G401.6 (cell line): ENCODE results near the gene CDC16.
"Not testable (repeated sequence)": the region's sequence is repeated elsewhere in the genome, so short reads cannot be mapped to it uniquely, and the experiment has no call there.

ENCODE experiments used
- FAIRE-seq: peaks from 2 replicates; lab custom pipeline; 2012; peaks lifted over from hg19 to GRCh38; lab: Jason Lieb, UNC

The CDC16 gene

DNA sequence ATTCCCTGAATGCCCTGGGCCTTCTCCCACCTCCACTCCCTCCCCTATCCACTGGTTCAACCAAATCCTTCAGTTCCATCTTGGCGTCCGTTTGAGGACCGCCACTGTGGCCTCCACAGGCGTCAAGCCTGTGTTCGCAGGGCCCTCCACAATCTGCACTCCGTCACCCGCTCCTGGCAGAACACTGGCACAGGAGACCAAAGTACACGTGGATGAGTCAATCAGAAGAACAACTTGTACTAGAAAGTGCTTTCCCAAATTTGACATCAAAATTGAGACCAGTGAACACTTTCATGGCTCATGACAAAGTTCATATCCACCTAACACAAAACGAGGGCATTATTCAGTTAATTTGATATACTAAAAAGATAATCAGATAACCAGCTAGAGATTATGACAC, 6.5 kb upstream of the CDC16 start:
- no peak for FAIRE-seq

DNA sequence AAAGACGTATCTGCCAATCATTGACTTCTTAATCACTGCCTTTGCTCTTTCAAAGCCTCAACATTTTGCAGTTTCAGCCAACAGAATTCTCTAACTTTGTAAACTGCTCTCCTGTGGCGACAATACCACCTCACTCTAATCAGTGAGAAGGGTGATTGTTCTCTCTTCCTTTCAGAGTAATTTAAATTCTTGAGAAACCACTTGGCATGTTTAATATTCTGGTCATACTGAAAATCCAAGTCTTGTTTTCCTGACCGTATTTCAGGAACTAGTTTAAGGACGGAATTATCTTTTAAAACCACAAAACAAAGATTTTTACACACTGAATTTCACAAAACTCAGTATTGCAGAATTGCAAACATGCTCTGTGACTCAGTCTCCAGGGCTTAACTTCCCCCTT, 5.2 kb upstream of the CDC16 start:
- FAIRE-seq: no peak

DNA sequence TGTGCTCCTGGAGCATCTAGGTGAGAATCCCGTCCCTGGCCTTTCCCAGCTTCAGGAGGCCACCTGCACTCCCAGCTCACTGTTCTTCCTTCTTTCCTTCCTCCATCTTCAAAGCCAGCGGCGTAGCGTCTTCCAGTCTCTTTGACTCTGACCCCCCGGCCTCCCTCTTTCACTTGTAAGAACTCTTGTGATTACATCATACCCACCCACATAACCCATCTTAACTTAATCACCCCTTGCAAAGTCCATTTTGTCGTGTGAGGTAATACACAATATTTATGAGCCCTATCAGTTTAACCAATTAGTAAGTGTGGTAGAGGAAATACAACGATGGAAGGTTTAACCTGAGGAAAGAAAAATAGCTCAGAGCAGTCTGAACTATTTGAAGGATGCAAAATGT, 4.6 kb upstream of the CDC16 start:
- FAIRE-seq: no peak

DNA sequence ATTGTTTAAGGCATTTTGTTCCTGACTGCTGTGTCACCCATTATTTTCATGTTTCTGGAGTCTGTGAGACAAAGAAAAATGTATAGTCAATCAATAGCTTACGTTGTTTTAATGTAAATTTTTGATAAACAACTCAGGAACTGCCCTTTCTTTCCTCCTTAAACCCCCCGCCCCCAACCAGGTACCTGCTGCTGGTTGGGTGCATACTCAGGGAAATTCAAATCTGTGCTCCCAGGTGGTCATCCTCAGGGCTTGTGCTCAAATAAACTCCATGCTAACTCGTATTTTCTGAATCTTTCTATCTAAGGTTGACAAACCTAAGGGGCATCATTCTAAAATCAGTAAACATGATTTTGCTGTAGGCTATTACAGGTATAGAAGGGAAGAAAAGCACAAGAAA, 4.1 kb upstream of the CDC16 start:
- FAIRE-seq: no peak

DNA sequence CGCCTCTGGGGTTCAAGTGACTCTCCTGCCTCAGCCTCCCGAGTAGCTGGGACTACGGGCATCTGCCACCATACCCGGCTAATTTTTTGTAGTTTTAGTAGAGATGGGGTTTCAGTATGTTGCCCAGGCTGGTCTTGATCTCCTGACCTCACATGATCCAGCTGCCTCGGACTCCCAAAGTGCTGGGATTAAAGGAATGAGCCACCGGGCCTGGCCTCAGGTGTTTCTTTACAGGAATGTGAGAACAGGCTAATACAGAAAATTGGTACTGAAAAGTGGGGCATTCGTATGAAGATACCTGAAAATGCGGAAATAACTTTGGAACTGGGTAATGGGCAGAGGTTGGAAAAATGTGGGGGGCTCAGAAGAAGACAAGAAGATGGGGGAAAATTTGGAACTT, 2.8 kb upstream of the CDC16 start:
- FAIRE-seq: no peak

DNA sequence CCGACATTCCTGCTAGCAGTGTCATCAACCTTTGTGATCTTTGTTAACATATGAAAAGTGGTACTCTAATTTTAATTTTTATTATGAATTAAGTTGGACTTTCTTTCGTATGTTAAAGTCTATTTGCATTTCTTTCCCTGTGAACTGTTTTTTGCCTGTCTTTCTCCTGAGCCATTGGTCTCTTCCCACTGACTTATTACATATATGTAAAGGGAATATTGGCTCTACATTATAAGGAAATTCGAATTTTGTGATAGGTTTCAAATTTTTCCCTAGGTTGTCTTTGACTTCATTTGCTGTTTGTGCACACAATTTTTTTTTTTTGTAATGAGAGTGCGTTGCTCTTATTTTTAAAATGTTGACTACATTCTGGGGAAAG, 442 bp upstream of the CDC16 start:
- no peak for FAIRE-seq

DNA sequence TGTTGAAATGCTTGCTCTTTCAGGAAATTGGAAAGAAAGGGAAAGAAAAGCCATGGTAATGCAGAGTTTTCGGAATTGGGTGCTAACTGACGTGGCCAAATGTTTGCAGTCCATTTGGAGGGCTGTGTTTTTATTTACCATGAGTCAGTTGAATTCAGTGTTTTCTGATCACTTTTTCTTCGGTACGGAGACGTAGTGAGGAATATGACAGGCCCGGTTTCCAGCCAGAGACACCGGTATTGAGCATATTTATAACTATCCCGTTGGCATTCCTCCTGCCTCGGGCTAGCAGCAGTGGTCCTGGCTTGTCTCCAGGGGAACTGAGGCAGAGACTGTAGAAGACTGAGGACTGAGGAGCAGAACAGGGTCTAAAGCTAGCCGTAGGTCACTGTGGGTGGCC, 1.0 kb downstream of the CDC16 start:
- FAIRE-seq: no peak

DNA sequence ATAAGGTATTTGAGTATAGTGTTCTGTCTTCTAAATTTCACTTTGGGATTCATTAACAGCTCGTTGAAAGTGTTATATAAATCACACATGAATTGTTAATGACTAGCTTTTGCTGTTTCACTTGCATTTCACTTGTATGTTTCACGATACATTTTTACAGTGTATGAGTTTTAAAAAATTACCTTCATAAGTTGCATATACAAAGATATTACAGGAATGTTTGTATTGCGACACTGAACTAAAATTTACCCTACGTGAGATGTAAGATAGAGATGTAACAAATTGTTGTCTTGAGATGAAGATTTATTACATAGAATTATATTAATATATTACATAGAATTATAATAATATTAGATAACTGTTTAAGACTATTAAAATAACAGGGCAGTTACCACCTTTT, 1.5 kb downstream of the CDC16 start:
- FAIRE-seq: no peak

DNA sequence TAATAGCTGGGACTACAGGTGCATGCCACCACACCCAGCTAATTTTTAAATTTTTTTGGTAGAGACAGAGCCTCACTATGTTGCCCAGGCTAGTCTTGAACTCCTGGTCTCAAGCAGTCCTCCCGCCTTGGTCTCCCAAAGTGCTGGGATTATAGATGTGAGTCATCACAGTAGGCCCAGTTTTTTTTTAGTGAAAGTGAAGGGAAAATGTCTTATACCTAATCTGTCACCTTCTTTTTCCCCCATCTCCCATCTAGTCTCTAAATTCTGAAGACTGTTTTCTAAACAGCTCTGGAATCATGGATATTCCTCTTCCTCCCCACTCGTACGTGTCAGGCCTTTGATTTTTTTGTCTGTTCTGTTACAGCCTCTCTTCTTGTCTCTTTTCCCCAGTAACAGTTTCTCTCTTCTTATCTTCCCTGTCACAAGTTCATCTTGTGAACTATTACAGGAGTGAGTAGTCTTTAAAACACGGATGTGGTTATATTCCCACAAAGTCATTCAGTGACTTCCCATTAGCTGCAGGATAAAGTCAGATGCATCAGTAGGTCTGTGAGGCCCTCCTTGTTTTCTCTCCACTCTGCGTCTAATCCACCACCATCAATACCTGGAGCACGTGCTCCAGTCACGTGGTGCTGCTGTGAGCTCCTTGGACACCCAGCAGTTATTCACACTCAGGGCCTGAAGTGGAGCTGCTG, 2.9 kb downstream of the CDC16 start:
- no peak for FAIRE-seq

DNA sequence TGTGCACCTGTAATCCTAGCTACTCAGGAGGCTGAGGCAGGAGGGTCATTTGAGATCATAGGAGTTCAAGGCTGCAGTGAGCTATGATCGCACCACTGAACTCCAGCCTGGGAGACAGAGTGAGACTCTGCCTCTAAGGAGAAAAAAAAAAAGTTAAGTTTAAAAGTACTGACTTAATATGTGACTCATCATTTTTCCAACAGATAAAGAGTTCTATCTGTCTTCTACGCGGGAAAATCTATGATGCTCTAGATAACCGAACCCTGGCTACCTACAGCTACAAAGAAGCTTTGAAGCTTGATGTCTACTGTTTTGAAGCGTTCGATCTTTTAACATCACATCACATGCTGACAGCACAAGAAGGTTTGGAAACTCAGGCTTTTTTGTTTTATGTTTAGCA, 7.2 kb downstream of the CDC16 start:
- no peak for FAIRE-seq

DNA sequence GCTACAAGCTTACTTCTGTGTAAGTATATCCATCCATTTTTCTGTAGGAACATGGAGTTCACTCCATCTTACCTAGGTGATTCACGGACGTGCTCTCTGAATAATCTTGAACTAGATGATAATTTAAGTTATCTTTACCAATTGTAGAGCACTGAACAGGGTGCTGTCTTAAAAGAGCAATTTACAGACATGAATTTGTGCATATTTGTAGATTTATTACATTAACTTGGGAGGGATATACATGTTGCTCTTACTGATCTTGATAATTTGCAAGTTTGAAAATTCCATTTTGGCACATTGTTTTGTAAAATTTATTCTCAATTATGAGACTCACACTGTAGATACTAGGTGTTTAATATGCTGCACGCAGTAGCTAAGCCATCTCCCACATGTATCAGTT, 9.3 kb downstream of the CDC16 start:
- FAIRE-seq: no peak

DNA sequence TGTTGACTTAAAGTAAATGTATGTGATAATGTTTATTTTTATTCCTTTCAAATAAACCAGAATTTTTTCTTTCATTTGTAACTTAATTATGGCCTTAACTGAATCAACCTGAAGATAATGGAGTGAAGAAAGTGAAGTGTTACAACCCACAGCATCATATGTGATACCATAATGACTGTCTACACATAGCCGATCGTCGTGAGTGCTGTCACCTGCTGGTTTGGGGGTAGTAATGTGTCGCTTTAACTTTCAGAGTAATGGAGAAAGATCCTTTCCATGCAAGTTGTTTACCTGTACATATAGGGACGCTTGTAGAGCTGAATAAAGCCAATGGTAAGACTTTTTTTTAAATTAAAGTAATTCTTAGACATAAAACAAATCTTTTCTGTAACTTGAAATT, 9.9 kb downstream of the CDC16 start:
- FAIRE-seq: no peak

DNA sequence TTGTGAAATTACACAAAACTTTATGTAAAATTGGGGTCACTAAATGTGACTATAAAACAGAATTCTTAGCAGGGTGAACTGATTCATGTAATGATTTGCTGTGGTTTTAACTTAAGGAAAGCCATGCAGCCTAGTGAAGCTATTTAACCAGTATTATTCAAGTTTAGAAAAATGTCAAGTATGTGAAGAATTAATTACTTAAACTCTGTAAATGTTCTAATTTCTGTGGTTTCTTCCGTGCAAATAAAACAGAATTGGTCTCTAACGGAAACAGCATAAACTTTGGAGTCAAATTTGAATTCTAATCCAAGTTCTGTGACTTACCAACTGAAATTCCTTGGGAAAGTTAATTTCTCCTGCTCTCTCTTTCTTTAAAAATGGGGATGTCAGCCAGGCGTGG, 13.3 kb downstream of the CDC16 start:
- FAIRE-seq: no peak

DNA sequence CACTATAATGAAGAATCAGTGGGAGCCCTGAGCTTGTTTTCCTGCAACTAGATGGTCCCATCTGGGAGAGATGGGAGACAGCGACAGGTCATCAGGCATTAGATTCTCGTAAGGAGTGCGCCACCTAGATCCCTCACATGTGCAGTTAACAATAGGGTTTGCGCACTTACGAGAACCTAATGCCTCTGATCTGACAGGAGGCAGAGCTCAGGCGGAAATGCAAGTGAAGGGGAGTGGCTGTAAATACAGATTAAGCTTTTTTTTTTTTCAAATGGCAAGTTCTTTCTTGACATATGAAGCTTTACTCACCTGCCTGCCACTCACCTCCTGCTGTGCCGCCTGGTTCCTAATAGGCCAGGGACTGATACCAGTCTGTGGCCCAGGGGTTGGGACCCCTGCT, 14.4 kb downstream of the CDC16 start:
- FAIRE-seq: no peak

DNA sequence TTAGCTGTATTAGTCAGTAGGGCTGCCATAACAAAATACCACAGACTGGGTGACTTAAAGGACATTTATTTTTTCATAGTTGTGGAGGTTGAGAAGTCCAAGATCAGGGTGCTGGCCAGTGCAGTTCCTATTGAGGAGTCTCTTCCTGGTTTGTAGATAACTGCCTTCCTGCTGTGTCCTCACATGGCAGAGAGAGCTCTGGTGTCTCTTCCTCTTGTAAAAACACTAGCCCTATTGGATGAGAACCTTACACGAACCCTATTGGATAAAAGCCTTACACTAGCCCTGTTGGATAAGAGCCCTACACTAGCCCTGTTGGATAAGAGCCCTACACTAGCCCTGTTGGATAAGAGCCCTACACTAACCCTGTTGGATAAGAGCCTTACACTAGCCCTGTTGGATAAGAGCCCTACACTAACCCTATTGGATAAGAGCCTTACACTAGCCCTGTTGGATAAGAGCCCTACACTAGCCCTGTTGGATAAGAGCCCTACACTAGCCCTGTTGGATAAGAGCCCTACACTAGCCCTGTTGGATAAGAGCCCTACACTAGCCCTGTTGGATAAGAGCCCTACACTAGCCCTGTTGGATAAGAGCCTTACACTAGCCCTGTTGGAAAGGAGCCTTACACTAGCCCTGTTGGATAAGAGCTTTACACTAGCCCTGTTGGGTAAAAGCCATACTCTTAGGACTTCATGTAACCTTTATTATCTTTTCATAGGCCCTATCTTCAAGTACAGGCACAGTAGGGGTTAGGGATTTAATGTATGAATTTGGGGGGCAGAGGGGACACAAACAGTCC, 17.1 kb downstream of the CDC16 start:
- FAIRE-seq: not testable (repeated sequence)

DNA sequence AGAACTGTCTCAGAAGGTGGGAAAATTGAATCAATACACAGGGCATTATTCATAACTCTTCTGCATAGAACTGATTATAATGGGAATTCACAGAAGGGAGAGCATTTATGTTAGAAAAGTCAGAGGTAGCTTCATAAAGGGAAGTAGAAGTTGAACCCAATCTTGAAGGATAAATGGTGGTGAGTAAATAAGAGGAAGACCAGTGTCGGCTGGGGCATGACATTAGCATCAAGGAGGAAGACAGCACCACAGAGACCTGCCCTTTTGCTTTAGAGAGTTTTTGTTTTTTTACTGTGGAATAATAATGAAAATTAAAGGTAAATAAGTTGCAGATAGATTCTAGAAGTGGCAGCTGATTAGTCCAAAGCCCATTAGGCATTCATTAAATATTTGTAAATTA, 21.9 kb downstream of the CDC16 start:
- no peak for FAIRE-seq

DNA sequence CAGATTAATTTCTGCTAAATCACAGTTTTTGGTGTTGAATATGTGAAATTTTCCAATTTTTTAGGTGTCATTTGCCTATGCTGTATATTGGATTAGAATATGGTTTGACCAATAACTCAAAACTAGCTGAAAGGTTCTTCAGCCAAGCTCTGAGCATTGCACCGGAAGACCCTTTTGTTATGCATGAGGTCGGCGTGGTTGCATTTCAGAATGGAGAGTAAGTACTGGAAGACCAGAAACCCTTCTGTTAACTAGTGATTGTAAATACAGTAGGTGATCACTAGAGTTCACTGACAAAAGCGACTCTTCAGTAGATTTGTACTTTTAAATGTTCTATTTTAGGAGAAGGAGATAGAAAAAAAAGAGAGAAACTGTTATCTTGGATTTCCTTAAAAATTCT, 22.3 kb downstream of the CDC16 start:
- no peak for FAIRE-seq

DNA sequence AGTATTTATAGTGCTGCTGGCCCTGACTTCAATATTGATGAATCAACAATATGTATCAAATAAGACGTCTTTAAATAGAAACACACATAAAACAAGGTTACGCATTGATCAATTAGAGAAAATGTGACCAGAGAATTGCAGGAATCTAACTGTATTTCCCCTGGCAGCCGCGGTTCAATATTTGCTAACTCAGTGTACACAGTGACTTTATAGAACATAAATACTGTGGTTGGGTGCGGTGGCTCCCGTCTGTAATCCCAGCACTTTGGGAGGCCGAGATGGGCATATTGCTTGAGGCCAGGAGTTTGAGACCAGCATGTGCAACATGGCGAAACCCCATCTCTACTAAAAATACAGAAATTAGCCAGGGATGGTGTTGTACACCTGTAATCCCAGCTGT, 23.9 kb downstream of the CDC16 start:
- FAIRE-seq: no peak

DNA sequence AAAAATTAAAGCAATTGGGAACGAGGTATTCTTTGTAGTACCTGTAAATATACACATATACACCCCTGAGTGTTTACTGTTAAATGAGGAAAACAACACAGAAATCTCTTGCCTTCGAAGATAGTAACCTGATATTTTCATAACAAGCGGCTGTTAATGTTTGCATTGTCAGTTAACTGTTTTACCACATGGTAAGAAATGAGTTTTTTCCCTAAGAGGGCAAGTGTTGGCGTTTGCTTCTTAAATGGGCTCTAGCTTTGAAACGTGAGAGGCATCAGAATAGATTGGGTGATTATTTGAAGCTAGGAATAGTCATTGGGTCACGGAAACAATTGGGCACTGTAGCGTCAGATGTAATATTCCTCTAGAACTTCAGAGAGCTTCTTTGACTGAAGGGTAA, 24.7 kb downstream of the CDC16 start:
- no peak for FAIRE-seq

DNA sequence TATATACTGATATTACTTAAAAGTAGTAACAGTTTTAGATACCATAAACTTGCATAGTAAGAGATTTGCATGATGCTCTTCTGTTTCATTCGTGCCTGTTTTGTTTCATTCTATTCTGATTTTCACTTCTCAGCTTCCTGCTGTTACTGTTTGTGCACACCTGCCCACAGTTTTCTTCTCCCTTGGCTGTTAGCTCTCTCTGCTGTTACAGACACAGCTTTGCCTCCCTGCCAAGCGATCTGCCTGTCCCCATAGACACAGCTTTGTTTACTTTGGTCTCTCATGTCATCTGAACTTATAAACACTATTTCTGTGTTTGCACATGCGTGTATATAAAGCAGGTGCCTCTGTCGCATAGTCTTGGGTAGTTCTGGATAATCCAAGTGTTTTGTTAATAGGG, 25.3 kb downstream of the CDC16 start:
- no peak for FAIRE-seq

DNA sequence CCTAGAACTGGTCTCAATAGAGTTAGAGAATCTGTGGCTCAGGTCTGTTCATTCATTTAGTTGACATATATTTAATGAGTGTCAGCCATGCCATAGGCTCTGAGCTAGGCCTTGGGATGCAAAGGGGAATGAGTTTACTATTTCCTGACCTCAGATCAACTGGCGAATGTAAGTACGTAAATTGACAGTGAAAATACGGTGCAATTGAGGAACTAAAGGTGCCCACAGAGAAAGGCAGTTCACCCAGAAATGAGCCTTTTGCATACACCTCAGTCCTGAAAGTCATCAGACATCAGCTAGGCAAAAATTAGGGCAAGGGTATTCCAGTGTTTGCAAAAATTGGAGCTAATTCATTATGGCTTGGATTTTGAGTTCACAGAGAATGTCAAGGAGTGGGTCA, 26.1 kb downstream of the CDC16 start:
- FAIRE-seq: no peak

DNA sequence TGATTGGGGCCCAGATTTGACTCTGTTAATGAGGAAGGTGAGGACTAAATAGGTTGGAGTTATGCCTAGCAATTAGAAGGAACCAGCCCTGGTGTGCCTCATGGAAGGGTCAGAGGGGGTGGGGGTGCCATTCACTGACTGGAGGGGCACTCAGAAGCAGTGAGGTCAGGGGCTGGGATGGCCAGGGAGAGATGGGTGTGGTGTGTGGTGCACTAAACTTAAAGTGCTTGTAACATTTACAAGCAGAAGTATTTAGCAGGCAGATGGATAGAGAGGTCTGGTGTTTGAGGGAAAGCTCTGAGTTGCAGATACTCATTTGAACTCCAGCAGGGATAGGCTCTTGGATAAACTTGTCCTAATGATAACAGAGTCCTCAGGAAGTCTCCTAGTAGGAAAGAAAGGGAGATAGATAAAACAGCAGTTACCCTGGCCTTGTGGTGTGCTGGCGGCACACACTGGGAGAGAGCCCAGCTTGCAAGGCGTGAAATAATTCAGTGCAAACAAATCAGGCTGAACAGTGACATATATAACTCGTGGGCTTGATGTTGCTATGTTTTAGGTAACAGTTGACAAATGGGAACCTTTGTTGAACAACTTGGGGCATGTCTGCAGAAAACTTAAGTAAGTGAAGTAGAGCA, 26.8 kb downstream of the CDC16 start:
- FAIRE-seq: no peak

DNA sequence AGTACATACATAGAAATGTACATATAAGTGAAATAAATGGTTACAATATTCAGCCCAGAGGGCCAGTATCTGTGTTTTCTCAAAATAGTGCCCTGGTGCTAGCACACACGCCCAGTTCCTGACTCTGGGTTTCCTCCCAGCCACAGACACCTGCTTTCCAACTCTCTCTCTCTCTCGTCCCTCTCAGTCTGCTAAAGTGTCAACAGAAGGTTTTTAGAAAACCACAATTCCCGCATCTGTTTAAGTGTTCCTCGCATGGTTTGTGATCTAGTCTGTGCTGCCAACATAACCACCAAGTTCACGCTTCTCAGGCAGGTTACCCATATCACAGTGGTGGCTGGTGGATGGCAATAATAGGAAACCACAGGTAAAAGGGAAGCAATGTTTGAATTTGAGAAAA, 28.9 kb downstream of the CDC16 start:
- no peak for FAIRE-seq

DNA sequence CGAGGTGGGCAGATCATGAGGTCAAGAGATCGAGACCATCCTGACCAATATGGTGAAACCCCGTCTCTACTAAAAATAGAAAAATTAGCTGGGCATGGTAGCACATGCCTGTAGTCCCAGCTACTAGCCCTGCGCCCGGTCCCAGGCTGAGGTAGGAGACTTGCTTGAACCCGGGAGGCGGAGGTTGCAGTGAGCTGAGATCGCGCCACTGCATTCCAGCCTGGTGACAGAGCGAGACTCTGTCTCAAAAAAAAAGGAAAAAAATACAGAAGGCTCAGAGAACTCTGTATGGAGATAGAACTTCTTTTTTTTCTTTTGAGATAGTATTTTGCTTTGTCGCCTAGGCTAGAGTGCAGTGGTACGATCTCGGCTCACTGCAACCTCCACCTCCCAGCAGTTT, 29.6 kb downstream of the CDC16 start:
- FAIRE-seq: not testable (repeated sequence)
